HFF-Myc (cell line): ENCODE results near the gene COX11.

Source experiments
- DNase-seq: peaks from one replicate; pipeline ENCODE4 v3.0.0-alpha.2; 2011; ENCODE audit warnings: low read depth; ENCODE audit errors: extremely low read depth
- H3K4me3 ChIP-seq: replicated peaks from 2 replicates; pipeline ENCODE4 v1.5.1; 2011; ENCODE audit warnings: low read depth, mild to moderate bottlenecking, control low read depth, low read length
- TF ChIP-seq, protein P1 (sequence below): IDR thresholded peaks from 2 replicates; pipeline ENCODE4 v1.5.1; 2012; ENCODE audit warnings: mild to moderate bottlenecking, low read depth, low read length, control low read depth; ENCODE audit errors: missing control alignments

The COX11 gene

DNA sequence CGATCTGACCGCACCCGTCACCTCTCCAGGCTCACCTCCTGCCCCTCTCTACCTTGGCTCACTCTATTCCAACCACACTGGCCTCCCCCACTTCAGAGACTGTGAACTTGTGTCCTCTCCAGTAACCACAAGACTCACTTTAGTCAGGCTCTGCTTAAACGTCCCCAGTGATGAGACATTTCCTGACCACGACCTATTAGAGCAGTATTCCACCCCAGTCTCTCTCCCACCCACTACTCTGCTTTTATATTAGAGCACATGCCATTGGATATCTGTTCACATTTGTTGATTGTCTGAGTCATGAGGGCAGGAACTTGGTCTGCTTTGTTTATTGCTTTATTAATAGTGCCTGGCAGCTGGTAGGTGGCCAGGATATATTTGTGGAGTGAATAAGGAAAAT lies 20.1 kb downstream of the COX11 start:
- TF ChIP-seq, protein P1, sequence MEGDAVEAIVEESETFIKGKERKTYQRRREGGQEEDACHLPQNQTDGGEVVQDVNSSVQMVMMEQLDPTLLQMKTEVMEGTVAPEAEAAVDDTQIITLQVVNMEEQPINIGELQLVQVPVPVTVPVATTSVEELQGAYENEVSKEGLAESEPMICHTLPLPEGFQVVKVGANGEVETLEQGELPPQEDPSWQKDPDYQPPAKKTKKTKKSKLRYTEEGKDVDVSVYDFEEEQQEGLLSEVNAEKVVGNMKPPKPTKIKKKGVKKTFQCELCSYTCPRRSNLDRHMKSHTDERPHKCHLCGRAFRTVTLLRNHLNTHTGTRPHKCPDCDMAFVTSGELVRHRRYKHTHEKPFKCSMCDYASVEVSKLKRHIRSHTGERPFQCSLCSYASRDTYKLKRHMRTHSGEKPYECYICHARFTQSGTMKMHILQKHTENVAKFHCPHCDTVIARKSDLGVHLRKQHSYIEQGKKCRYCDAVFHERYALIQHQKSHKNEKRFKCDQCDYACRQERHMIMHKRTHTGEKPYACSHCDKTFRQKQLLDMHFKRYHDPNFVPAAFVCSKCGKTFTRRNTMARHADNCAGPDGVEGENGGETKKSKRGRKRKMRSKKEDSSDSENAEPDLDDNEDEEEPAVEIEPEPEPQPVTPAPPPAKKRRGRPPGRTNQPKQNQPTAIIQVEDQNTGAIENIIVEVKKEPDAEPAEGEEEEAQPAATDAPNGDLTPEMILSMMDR = no peak
- H3K4me3 ChIP-seq = no peak overlapping the region
- peak; percentile 93 for DNase-seq

DNA sequence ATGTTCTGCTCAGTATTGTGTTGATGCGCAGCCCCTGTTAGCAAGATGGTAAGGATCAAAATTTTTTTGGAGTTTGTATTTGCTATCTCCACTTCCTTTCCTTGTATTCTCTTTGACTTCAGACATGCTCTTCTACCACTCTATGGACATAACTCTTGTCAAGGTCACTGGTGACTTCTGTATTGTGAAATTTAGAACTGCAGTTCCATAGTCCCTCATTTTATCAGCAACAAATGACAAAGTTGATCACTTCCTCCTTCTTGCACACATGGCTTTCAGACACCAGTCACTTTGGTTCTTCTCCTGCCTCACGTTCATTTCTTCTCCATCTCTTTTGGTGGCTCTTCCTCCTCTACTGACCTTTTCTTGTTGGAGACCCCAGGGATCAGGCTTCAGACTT lies 21.1 kb downstream of the COX11 start:
- DNase-seq = no peak
- H3K4me3 ChIP-seq = no peak overlapping the region
- TF ChIP-seq, protein P1 = no peak

DNA sequence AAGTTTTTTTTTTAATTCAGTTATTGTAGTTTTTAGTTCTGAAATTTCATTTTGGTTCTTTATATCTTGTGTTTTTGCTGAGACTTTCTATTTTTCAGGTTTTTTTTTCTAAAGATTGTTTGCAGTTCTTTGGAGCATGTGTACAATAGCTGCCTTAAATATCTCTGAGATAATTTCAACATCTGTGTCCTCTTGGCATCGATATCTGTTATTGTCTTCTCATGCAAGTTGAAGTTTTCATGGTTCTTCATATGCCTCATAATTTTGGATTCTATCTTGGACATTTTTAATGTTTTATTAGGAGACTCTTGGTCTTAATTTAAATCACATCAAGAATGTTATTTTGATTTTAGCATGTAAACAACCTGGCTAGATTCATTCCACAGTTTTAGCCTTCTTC lies 22.8 kb downstream of the COX11 start:
- H3K4me3 ChIP-seq = no peak overlapping the region
- DNase-seq = no peak
- TF ChIP-seq, protein P1 = no peak

GRCh38 chr17:54945231-54945630 lies 23.2 kb downstream of the COX11 start:
- no peak for DNase-seq
- no peak overlapping the region for H3K4me3 ChIP-seq
- TF ChIP-seq, protein P1 = no peak

GRCh38 chr17:54944796-54945195 lies 23.7 kb downstream of the COX11 start:
- no peak for DNase-seq
- TF ChIP-seq, protein P1 = no peak
- no peak overlapping the region for H3K4me3 ChIP-seq

DNA sequence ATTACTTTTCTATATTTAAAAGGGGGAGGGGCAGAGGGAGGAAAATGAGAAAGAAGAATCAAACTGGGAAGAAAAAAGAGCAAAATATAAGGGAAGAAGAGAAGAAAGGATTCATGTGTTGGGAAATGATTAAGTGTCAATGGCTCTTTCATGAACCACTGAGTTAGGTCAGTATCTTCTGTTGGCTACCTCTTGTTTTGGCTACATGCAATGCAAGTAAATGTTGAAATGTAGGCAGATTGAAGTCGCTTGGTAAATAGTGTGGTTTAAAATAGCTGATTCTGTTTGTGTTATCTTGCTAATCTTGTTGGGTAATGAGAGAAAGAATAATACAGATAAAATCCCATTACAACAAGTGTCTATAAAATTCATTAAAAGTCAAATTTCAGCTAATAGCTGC lies 27.2 kb downstream of the COX11 start:
- no peak overlapping the region for H3K4me3 ChIP-seq
- TF ChIP-seq, protein P1 = no peak
- DNase-seq = no peak

- no peak for DNase-seq
- TF ChIP-seq, protein P1 = no peak
- no peak overlapping the region for H3K4me3 ChIP-seq
Observed at GRCh38 chr17:54937426-54937825, 31.0 kb downstream of the COX11 start.
